HCT116 (cell line): ENCODE data around the gene FFAR4. TPM values are rescaled to one million over a fixed set of nuclear protein-coding genes. Genes with fewer than 3 reads are reported as not detected.

Source experiments
- ATAC-seq: fragments of 200-7000 bp; cut with Tn5 transposase; 2 replicates; pipeline ENCODE4 v1.9.1; 2020; ENCODE audit warnings: mild to moderate bottlenecking, moderate library complexity
- BruUV-seq: library from RNA; stranded (reverse); fragments of 400-500 nt; replicated peaks from 2 replicates; lab custom pipeline; 2021; lab: Mats Ljungman, UMichigan
- CTCF ChIA-PET: fragments of 300-600 bp; sonication (Branson Sonifier 250); formaldehyde crosslinking; loops from one replicate; lab custom pipeline; 2021; ENCODE audit warnings: antibody characterized with exemption; lab: Charles Lee
- POLR2A ChIA-PET: fragments of 300-600, 350-600 bp; sonication (Branson Sonifier 250); formaldehyde crosslinking; loops from one replicate; lab custom pipeline; 2021; ENCODE audit warnings: antibody characterized with exemption; lab: Charles Lee
- RAD21 ChIA-PET, 2 experiments: fragments of 300-600 bp; sonication (Branson Sonifier 250); formaldehyde crosslinking; loops; one replicate each; lab custom pipeline; 2023; ENCODE audit warnings: low total read pairs in 2 of 2; ENCODE audit not compliant: uncharacterized antibody in 2 of 2, unreplicated experiment in 2 of 2, low non-redundant PET in 1 of 2; lab: Charles Lee
- DNase-seq: peaks from one replicate; pipeline ENCODE4 v3.0.0-alpha.2; 2010; ENCODE audit warnings: low read depth, low spot score
- H2AFZ ChIP-seq: fragments of 200-600 bp; shearing (Covaris generic), sonication (generic); 2 replicates; pipeline ENCODE4 v1.6.1; 2017; ENCODE audit warnings: low read depth, mixed run types, mixed read lengths, antibody characterized with exemption, low read length; ENCODE audit not compliant: poor library complexity, severe bottlenecking
- H3K27ac ChIP-seq: 2 replicates; pipeline ENCODE4 v1.5.1; 2012; ENCODE audit warnings: low read depth, low read length
- H3K27me3 ChIP-seq: fragments of 200-600 bp; sonication (generic); 2 replicates; pipeline ENCODE4 v1.6.1; 2016; ENCODE audit warnings: mixed run types, low read length, mixed read lengths; ENCODE audit not compliant: insufficient read depth
- H3K36me3 ChIP-seq, 2 experiments: fragments of 200-500 bp in 1 of 2; fragments of 200-600 bp in 1 of 2; sonication (Bioruptor generic) in 1 of 2; sonication (generic) in 1 of 2; 2 replicates each; pipeline versions ENCODE4 v1.5.1 to v1.6.1; 2014 to 2016; ENCODE audit warnings: low read length in 2 of 2, inconsistent platforms in 1 of 2, mixed read lengths in 1 of 2, mixed run types in 1 of 2; ENCODE audit not compliant: insufficient read depth in 2 of 2, control insufficient read depth in 1 of 2
- H3K4me1 ChIP-seq, 2 experiments: fragments of 200-600 bp in 1 of 2; sonication (generic) in 1 of 2; 2 replicates each; pipeline versions ENCODE4 v1.5.1 to v1.6.1; 2012 to 2017; ENCODE audit warnings: low read length in 2 of 2, inconsistent platforms in 1 of 2, mild to moderate bottlenecking in 1 of 2, mixed read lengths in 1 of 2, mixed run types in 1 of 2, moderate library complexity in 1 of 2; ENCODE audit not compliant: insufficient read depth in 2 of 2, control insufficient read depth in 1 of 2
- H3K4me2 ChIP-seq: fragments of 200-600 bp; sonication (generic); 2 replicates; pipeline ENCODE4 v1.6.1; 2017; ENCODE audit warnings: mixed run types, low read length, mixed read lengths
- H3K4me3 ChIP-seq, 2 experiments: fragments of 200-600 bp in 1 of 2; sonication (generic) in 1 of 2; replicated peaks in 1 of 2; 2 replicates each; pipeline ENCODE4 v1.5.1; 2011 to 2016; ENCODE audit warnings: low read length in 2 of 2, control low read depth in 1 of 2, low read depth in 1 of 2, mild to moderate bottlenecking in 1 of 2, mixed read lengths in 1 of 2, mixed run types in 1 of 2
- H3K79me2 ChIP-seq: fragments of 200-600 bp; sonication (generic); 2 replicates; pipeline ENCODE4 v1.6.1; 2017; ENCODE audit warnings: mild to moderate bottlenecking, mixed run types, low read length, moderate library complexity, mixed read lengths; ENCODE audit not compliant: insufficient read depth
- H3K9ac ChIP-seq: fragments of 200-600 bp; sonication (generic); 2 replicates; pipeline ENCODE4 v1.6.1; 2016; ENCODE audit warnings: low read length, mixed read lengths
- H3K9me2 ChIP-seq: fragments of 200-600 bp; sonication (generic), shearing (Covaris generic); 2 replicates; pipeline ENCODE4 v1.6.1; 2017; ENCODE audit warnings: mixed run types, mild to moderate bottlenecking, moderate library complexity; ENCODE audit not compliant: insufficient read depth
- H3K9me3 ChIP-seq, 2 experiments: fragments of 200-500 bp in 1 of 2; fragments of 200-600 bp in 1 of 2; sonication (Bioruptor generic) in 1 of 2; sonication (generic) in 1 of 2; 2 replicates each; pipeline ENCODE4 v1.6.1; 2014 to 2017; ENCODE audit warnings: low read length in 2 of 2, mixed read lengths in 2 of 2, inconsistent platforms in 1 of 2, low read depth in 1 of 2, mild to moderate bottlenecking in 1 of 2, mixed run types in 1 of 2, moderate library complexity in 1 of 2; ENCODE audit not compliant: control insufficient read depth in 1 of 2, insufficient read depth in 1 of 2
- H4K20me1 ChIP-seq: fragments of 200-600 bp; sonication (generic), shearing (Covaris generic); 2 replicates; pipeline ENCODE4 v1.6.1; 2017; ENCODE audit warnings: mixed run types, mild to moderate bottlenecking, moderate library complexity; ENCODE audit not compliant: insufficient read depth
- RAD21 ChIP-seq: IDR thresholded peaks from 2 replicates; pipeline ENCODE4 v1.6.1; 2012; ENCODE audit warnings: low read depth, mild to moderate bottlenecking
- intact Hi-C: fragments of 100-400 bp; cut with micrococcal nuclease; formaldehyde crosslinking; loops from 2 replicates; pipeline ENCODE4 v1.10.0; 2022
- total RNA-seq: library from RNA; stranded (reverse); gene quantifications from one replicate; pipeline ENCODE4 v1.2.1, GENCODE V29; 2021; ENCODE audit not compliant: unreplicated experiment
- TF ChIP-seq, protein P1 (sequence below): IDR thresholded peaks from 2 replicates; pipeline ENCODE4 v1.6.1; 2012; ENCODE audit warnings: low read depth
- TF ChIP-seq, protein P2 (sequence below), 3 experiments: fragments of 200-600 bp in 1 of 3; sonication (generic) in 1 of 3; IDR thresholded peaks in 2 of 3; conservative IDR thresholded peaks in 1 of 3; 2 replicates each; pipeline ENCODE4 v1.5.1; 2012 to 2017; ENCODE audit warnings: low read depth in 2 of 3, low read length in 2 of 3, antibody characterized with exemption in 1 of 3, borderline replicate concordance in 1 of 3, control low read depth in 1 of 3, mild to moderate bottlenecking in 1 of 3, mixed read lengths in 1 of 3, mixed run types in 1 of 3, moderate library complexity in 1 of 3; ENCODE audit not compliant: insufficient read depth in 1 of 3

FFAR4 gene
- total RNA-seq, 1 experiment from 2014 or later = not detected

DNA sequence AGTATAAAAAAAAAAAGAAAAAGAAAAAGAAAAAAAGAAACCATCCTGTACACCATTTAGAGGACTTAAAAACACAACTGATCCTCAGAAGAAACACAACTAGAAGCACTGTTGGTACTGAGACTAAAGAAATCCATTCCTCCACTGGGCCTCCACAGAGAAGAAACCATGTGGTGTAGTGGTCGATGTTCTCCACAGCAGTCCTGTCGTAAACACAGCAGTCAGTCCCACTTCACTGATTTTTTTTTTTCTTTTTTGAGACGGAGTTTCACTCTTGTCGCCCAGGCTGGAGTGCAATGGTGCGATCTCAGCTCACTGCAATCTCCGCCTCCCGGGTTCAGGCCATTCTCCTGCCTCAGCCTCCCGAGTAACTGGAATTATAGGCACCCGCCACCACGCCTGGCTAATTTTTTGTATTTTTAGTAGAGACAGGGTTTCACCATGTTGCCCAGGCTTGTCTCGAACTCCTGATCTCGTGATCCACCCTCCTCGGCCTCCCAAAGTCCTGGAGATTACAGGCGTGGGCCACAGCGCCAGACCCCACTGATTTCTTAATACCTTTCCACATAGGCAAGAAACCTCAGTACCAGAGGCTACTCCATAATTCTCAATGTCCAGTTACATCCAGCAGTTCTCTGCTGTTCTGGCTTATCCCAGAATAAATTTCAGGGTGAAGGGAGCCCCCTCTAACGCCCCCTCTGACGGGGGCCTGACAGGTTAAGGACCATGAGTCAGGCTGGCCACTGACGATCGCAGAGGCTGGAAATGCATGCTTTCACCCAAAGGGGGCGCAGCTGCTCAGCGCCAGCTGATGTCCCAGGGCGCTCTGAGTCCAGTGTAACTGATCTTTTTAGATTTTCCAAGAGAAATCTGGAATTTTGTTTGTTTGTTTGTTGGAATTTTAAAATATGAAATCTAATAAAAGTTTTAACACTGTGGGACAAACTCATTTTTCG, 24.8 kb upstream of the FFAR4 start:
- peak; percentile 62 for TF ChIP-seq RAD21
- TF ChIP-seq, protein P1, sequence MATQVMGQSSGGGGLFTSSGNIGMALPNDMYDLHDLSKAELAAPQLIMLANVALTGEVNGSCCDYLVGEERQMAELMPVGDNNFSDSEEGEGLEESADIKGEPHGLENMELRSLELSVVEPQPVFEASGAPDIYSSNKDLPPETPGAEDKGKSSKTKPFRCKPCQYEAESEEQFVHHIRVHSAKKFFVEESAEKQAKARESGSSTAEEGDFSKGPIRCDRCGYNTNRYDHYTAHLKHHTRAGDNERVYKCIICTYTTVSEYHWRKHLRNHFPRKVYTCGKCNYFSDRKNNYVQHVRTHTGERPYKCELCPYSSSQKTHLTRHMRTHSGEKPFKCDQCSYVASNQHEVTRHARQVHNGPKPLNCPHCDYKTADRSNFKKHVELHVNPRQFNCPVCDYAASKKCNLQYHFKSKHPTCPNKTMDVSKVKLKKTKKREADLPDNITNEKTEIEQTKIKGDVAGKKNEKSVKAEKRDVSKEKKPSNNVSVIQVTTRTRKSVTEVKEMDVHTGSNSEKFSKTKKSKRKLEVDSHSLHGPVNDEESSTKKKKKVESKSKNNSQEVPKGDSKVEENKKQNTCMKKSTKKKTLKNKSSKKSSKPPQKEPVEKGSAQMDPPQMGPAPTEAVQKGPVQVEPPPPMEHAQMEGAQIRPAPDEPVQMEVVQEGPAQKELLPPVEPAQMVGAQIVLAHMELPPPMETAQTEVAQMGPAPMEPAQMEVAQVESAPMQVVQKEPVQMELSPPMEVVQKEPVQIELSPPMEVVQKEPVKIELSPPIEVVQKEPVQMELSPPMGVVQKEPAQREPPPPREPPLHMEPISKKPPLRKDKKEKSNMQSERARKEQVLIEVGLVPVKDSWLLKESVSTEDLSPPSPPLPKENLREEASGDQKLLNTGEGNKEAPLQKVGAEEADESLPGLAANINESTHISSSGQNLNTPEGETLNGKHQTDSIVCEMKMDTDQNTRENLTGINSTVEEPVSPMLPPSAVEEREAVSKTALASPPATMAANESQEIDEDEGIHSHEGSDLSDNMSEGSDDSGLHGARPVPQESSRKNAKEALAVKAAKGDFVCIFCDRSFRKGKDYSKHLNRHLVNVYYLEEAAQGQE = no peak
- TF ChIP-seq, protein P2, sequence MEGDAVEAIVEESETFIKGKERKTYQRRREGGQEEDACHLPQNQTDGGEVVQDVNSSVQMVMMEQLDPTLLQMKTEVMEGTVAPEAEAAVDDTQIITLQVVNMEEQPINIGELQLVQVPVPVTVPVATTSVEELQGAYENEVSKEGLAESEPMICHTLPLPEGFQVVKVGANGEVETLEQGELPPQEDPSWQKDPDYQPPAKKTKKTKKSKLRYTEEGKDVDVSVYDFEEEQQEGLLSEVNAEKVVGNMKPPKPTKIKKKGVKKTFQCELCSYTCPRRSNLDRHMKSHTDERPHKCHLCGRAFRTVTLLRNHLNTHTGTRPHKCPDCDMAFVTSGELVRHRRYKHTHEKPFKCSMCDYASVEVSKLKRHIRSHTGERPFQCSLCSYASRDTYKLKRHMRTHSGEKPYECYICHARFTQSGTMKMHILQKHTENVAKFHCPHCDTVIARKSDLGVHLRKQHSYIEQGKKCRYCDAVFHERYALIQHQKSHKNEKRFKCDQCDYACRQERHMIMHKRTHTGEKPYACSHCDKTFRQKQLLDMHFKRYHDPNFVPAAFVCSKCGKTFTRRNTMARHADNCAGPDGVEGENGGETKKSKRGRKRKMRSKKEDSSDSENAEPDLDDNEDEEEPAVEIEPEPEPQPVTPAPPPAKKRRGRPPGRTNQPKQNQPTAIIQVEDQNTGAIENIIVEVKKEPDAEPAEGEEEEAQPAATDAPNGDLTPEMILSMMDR (IDR thresholded peaks at IDR 0.05 in 2 of 3, conservative IDR thresholded peaks at IDR 0.05 in 1 of 3; ENCODE audit: borderline replicate concordance in 1 of 3, insufficient read depth in 1 of 3, low read depth in 2 of 3, low read length in 2 of 3) = peak; percentile 43 to 95 (median 93); a peak in 5 of 6 replicates
- Histone ChIP-seq H3K36me3 (no peaks in the 10 kb centered on the region), H3K4me2 (peak overlapping the region; percentile 45), H3K9me2 (no peaks in the 10 kb centered on the region), H4K20me1 (no peaks in the 10 kb centered on the region), H3K9me3 (no peaks in the 10 kb centered on the region), H3K9ac (no peak overlapping the region), H3K4me1 (no peaks in the 10 kb centered on the region), H3K4me3 (no peak overlapping the region), H2AFZ (peak overlapping the region; percentile 96), H3K27ac (no peak overlapping the region), H3K27me3 (no peaks in the 10 kb centered on the region), H3K79me2 (no peaks in the 10 kb centered on the region)
- POLR2A ChIA-PET = no interaction called here
- CTCF ChIA-PET = interaction anchor here (0.6 to 1.9 kb wide), 8 partner anchors 11 to 317 kb away, joined by 3 to 11 read pairs (median 5); no protein-coding TSS in a partner anchor
- RAD21 ChIA-PET = interaction anchor here in 1 of 2 experiments (1.2 kb wide), 1 partner anchor 139 kb away, joined by 3 read pairs; no protein-coding TSS in a partner anchor
- ATAC-seq (peak; percentile 99), DNase-seq (peak; percentile 27)
- BruUV-seq = no TSS peak
- intact Hi-C loops = no loop called here
